GM23248 (cell line): ENCODE data around the gene EID2. TPM values are rescaled to one million over a fixed set of nuclear protein-coding genes. Genes with fewer than 3 reads are reported as not detected.

ENCODE experiments used
- DNase-seq: peaks from one replicate; pipeline ENCODE4 v3.0.0-alpha.2; 2015
- H2AFZ ChIP-seq: fragments of 200-600 bp; sonication (generic); 2 replicates; pipeline ENCODE4 v1.6.1; 2016; ENCODE audit warnings: antibody characterized with exemption
- H3F3A ChIP-seq: fragments of 200-600 bp; sonication (generic); 2 replicates; pipeline ENCODE4 v1.6.1; 2016; ENCODE audit warnings: mild to moderate bottlenecking, antibody characterized with exemption, mixed run types; ENCODE audit not compliant: insufficient read depth
- H3K27ac ChIP-seq: fragments of 200-600 bp; sonication (generic); 2 replicates; pipeline ENCODE4 v1.5.1; 2016; ENCODE audit warnings: mild to moderate bottlenecking
- H3K27me3 ChIP-seq: fragments of 200-600 bp; sonication (generic); replicated peaks from 2 replicates; pipeline ENCODE4 v1.6.1; 2016; ENCODE audit warnings: mild to moderate bottlenecking; ENCODE audit not compliant: insufficient read depth
- H3K36me3 ChIP-seq: fragments of 200-600 bp; sonication (generic); 2 replicates; pipeline ENCODE4 v1.6.1; 2016; ENCODE audit warnings: low read depth, mild to moderate bottlenecking
- H3K4me1 ChIP-seq: fragments of 200-600 bp; sonication (generic); 2 replicates; pipeline ENCODE4 v1.6.1; 2016; ENCODE audit warnings: mild to moderate bottlenecking; ENCODE audit not compliant: insufficient read depth
- H3K4me2 ChIP-seq: fragments of 200-600 bp; sonication (generic); one replicate; pipeline ENCODE4 v1.6.1; 2016; ENCODE audit warnings: mild to moderate bottlenecking; ENCODE audit not compliant: unreplicated experiment
- H3K4me3 ChIP-seq: fragments of 200-600 bp; sonication (generic); 2 replicates; pipeline ENCODE4 v1.5.1; 2016; ENCODE audit warnings: mild to moderate bottlenecking
- H3K79me2 ChIP-seq: fragments of 200-600 bp; sonication (generic); 2 replicates; pipeline ENCODE4 v1.6.1; 2016; ENCODE audit warnings: mild to moderate bottlenecking; ENCODE audit not compliant: insufficient read depth
- H3K9ac ChIP-seq: fragments of 200-600 bp; sonication (generic); 2 replicates; pipeline ENCODE4 v1.6.1; 2016; ENCODE audit warnings: mild to moderate bottlenecking
- H3K9me2 ChIP-seq: fragments of 200-600 bp; sonication (generic); 2 replicates; pipeline ENCODE4 v1.6.1; 2016; ENCODE audit warnings: mixed run types, mild to moderate bottlenecking, moderate library complexity; ENCODE audit not compliant: insufficient read depth
- H3K9me3 ChIP-seq: fragments of 200-600 bp; sonication (generic); one replicate; pipeline ENCODE4 v1.6.1; 2017; ENCODE audit warnings: low read depth
- H4K20me1 ChIP-seq: fragments of 200-600 bp; sonication (generic); 2 replicates; pipeline ENCODE4 v1.6.0; 2016; ENCODE audit not compliant: insufficient read depth
- EZH2 ChIP-seq: fragments of 200-600 bp; sonication (generic); IDR thresholded peaks from 2 replicates; pipeline ENCODE4 v1.6.1; 2018; ENCODE audit warnings: antibody characterized with exemption, mild to moderate bottlenecking; ENCODE audit not compliant: insufficient read depth, poor library complexity, severe bottlenecking
- EZH2phosphoT487 ChIP-seq: fragments of 200-600 bp; sonication (generic); IDR thresholded peaks from 2 replicates; pipeline ENCODE4 v1.6.1; 2018; ENCODE audit warnings: antibody characterized with exemption, moderate library complexity, mild to moderate bottlenecking, low read depth; ENCODE audit not compliant: insufficient read depth
- whole genome bisulfite sequencing, 2 experiments: methylation state at CpG; one replicate each; pipeline ENCODE4 v1.1.6; 2015 to 2017; ENCODE audit warnings: low lambda C conversion rate in 2 of 2, low coverage in 1 of 2; ENCODE audit errors: missing lambda C conversion rate in 2 of 2; 5-methylcytosine and 5-hydroxymethylcytosine counted together
- in situ Hi-C: fragments of 300-500 bp; cut with MboI; formaldehyde crosslinking; loops from 2 replicates; pipeline ENCODE4 v1.15.0; 2020
- polyA plus RNA-seq: library from polyadenylated mRNA; unstranded; fragments of >200 nt; fragmentation: Nextera tagmentation; extraction: Ambion mirVana; gene quantifications from 2 replicates; pipeline ENCODE4 v1.2.1, GENCODE V29; 2016
- total RNA-seq: library from RNA; depleted of rRNA; stranded (reverse); fragments of >200 nt; shearing (Covaris generic); gene quantifications from 2 replicates; pipeline ENCODE4 v1.2.3, GENCODE V29; 2014

The EID2 gene
- total and polyA plus RNA-seq, 2 experiments from 2014 or later = 14.3 to 14.9 TPM

DNA sequence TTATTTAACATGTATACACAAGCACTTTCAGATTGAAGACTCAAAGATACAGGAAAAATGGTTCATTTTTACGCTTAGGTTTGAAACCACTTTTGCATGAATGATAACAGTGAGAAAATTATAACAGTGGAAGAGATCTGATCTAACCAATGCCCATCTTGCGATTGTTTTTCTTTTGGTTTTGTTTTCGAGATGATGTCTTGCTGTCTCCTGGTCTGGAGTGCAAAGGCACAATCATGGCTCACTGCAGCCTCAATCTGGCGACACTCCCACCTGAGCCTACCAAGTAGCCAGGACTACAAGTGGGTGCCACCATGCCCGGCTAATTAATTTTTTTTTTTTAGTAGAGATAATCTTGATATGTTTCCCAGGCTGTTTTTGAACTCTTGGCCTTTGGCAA is 10.2 kb upstream of the EID2 start:
- Histone ChIP-seq H3F3A (no peaks in the 10 kb centered on the region), H2AFZ (no peak overlapping the region), H4K20me1 (no peaks in the 10 kb centered on the region), H3K27me3 (peaks cover 27% of the 10 kb centered on the region), H3K27ac (no peak overlapping the region), H3K4me1 (no peaks in the 10 kb centered on the region), H3K9me2 (no peaks in the 10 kb centered on the region), H3K4me3 (no peak overlapping the region), H3K79me2 (no peaks in the 10 kb centered on the region), H3K9me3 (no peaks in the 10 kb centered on the region), H3K36me3 (no peaks in the 10 kb centered on the region), H3K9ac (no peak overlapping the region), H3K4me2 (no peak overlapping the region)
- 57 to 60% methylated on average over 5 of the region's 5 CpGs for WGBS, 2 experiments
- DNase-seq = no peak
- TF ChIP-seq EZH2phosphoT487 = no peak
- TF ChIP-seq EZH2 = no peak
- in situ Hi-C loops = no loop called here

DNA sequence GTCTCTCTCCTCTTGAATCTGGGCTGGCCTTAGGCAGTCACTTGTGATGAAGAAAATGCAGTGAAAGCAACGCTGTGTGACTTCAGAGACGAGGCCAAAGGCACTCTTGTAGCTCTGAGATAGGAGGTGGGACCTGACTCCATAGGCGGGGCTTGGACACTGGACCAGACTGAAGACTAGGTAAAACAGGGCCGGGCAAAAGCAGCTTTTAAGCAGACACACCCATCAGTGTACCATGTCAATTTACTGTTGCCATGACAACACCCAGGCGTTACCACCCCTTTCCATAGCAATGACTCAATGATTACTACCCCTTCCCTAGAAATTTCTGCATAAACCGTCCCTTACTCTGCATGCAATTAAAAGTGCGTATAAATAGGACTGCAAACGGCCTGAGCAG is 6.6 kb upstream of the EID2 start:
- 22 to 31% methylated on average over 8 of the region's 8 CpGs for WGBS, 2 experiments
- DNase-seq = peak; percentile 10
- H3K4me3 ChIP-seq = no peak overlapping the region
- H3K4me2 ChIP-seq = no peak overlapping the region
- H3K9me3 ChIP-seq = no peaks in the 10 kb centered on the region
- no peaks in the 10 kb centered on the region for H3K79me2 ChIP-seq
- peaks cover 7% of the 10 kb centered on the region; the same call in 1 of the 2 replicates for H3K27me3 ChIP-seq
- H4K20me1 ChIP-seq = no peaks in the 10 kb centered on the region
- H3F3A ChIP-seq = no peaks in the 10 kb centered on the region
- H2AFZ ChIP-seq = no peak overlapping the region
- in situ Hi-C loops = no loop called here
- H3K9me2 ChIP-seq = no peaks in the 10 kb centered on the region
- H3K27ac ChIP-seq = no peak overlapping the region
- no peak overlapping the region for H3K9ac ChIP-seq
- TF ChIP-seq EZH2 (no peak), EZH2phosphoT487 (no peak)
- H3K4me1 ChIP-seq = no peaks in the 10 kb centered on the region
- H3K36me3 ChIP-seq = no peaks in the 10 kb centered on the region

DNA sequence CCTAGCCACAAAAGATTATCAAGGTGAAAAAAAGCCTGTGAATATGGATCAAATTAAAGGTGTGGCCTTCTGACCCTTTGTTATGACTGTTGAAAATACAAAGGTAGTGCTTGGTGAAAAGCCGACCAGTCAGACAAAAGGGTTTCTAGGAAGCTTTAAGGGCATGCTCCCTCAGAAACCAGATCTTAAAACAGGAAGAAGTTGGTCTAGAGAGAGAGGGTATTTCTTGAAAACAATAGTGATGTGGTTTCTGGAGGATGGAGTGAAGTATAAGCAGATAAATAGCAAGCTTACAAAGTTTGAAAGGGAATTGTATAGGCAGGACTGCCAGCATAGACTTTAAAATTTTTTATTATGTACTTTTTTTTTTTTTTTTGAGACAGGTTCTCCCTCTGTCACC is 5.0 kb upstream of the EID2 start:
- H2AFZ ChIP-seq = no peak overlapping the region
- H3K9me3 ChIP-seq = no peaks in the 10 kb centered on the region
- no peaks in the 10 kb centered on the region for H3K79me2 ChIP-seq
- H3K36me3 ChIP-seq = no peaks in the 10 kb centered on the region
- H3F3A ChIP-seq = no peaks in the 10 kb centered on the region
- no peak overlapping the region for H3K27ac ChIP-seq
- peaks cover 7% of the 10 kb centered on the region; the same call in 1 of the 2 replicates for H3K27me3 ChIP-seq
- no peaks in the 10 kb centered on the region for H4K20me1 ChIP-seq
- H3K4me1 ChIP-seq = no peaks in the 10 kb centered on the region
- H3K4me2 ChIP-seq = no peak overlapping the region
- no peaks in the 10 kb centered on the region for H3K9me2 ChIP-seq
- no peak for DNase-seq
- H3K4me3 ChIP-seq = no peak overlapping the region
- in situ Hi-C loops = no loop called here
- no peak overlapping the region for H3K9ac ChIP-seq
- WGBS, 2 experiments = 41 to 43% methylated on average over 1 of the region's 1 CpG
- TF ChIP-seq EZH2phosphoT487 = no peak
- TF ChIP-seq EZH2 = no peak

DNA sequence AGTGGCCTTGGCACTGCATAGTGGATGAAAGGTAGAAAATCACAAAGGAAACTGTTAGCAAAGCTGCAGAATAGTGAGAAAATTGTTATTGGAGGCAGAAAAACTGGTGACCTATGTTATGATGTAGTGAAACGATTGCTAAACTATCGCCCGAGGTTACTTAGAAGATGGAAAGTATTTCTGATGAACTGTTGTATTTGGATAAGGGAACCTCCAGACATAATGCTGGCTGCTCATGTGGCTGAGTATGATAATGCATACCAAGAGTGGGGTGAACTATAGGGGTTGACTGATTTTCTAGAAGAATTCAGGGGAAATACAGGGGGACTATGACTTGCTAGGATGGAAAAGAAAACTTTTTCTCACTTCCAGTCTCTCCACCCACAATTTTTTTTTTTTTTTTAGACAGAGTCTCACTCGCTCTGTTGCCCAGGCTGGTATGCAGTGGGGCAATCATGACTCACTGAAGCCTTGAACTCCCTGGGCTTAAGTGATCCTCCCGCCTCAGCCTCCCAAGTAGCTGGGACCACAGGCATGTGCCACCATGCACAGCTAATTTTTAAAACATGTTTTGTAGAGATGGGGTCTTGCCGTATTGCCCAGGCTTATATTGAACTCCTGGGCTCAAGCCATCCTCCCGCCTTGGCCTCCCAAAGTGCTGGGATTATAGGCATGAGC is 4.4 kb upstream of the EID2 start:
- H4K20me1 ChIP-seq = no peaks in the 10 kb centered on the region
- no peaks in the 10 kb centered on the region for H3F3A ChIP-seq
- H3K36me3 ChIP-seq = no peaks in the 10 kb centered on the region
- H3K27ac ChIP-seq = no peak overlapping the region
- TF ChIP-seq EZH2 = no peak
- DNase-seq = peak; percentile 53
- no peak overlapping the region for H3K4me3 ChIP-seq
- H2AFZ ChIP-seq = no peak overlapping the region
- H3K9ac ChIP-seq = no peak overlapping the region
- 56 to 66% methylated on average over 7 of the region's 7 CpGs for WGBS, 2 experiments
- H3K27me3 ChIP-seq = peaks cover 7% of the 10 kb centered on the region; the same call in 1 of the 2 replicates
- H3K9me3 ChIP-seq = no peaks in the 10 kb centered on the region
- H3K9me2 ChIP-seq = no peaks in the 10 kb centered on the region
- in situ Hi-C loops = no loop called here
- no peaks in the 10 kb centered on the region for H3K4me1 ChIP-seq
- H3K79me2 ChIP-seq = peaks cover 1% of the 10 kb centered on the region; the same call in 1 of the 2 replicates
- no peak overlapping the region for H3K4me2 ChIP-seq

DNA sequence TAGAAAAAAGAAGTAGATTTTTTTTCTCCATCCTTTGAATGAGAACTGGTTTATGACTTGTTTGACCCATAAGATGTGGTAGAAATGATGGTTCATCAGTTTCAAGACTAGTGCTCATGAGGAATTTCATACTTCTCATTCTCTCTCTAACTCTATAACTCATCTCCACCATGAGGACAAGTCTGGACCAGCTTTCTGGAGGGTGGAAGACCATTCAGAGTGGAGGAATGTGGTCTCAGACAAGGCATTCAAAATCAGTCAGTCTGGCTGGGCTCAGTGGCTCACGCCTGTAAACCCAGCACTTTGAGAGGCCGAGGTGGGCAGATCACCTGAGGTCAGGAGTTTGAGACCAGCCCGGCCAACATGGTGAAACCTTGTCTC is 3.5 kb upstream of the EID2 start:
- H3K79me2 ChIP-seq = peaks cover 10% of the 10 kb centered on the region
- no peaks in the 10 kb centered on the region for H3K9me3 ChIP-seq
- DNase-seq = no peak
- TF ChIP-seq EZH2 (no peak), EZH2phosphoT487 (no peak)
- H4K20me1 ChIP-seq = no peaks in the 10 kb centered on the region
- H3K9ac ChIP-seq = no peak overlapping the region
- in situ Hi-C loops = no loop called here
- H2AFZ ChIP-seq = no peak overlapping the region
- 0 out of 2 replicates have a peak, but pooled peaks cover 4% of the 10 kb centered on the region for H3K4me1 ChIP-seq
- 34 to 38% methylated on average over 3 of the region's 3 CpGs for WGBS, 2 experiments
- H3K9me2 ChIP-seq = no peaks in the 10 kb centered on the region
- no peaks in the 10 kb centered on the region for H3K36me3 ChIP-seq
- H3K27me3 ChIP-seq = peaks cover 7% of the 10 kb centered on the region; the same call in 1 of the 2 replicates
- no peak overlapping the region for H3K4me3 ChIP-seq
- peaks cover 7% of the 10 kb centered on the region; the same call in 1 of the 2 replicates for H3F3A ChIP-seq
- no peak overlapping the region for H3K4me2 ChIP-seq
- no peak overlapping the region for H3K27ac ChIP-seq
